ENCODE measurements around the gene STX8.
A peak's percentile ranks its signal among the peaks of the same experiment; 100 is the strongest.

Gene STX8

GRCh38 chr17:9432934-9433421, 142.6 kb downstream of the STX8 start:
- H3K14ac ChIP-seq (ENCODE audit: low read length in 2 of 2): no peak overlapping the region
- no peak overlapping the region for H3K27ac ChIP-seq (ENCODE audit: low read length, poor library complexity, severe bottlenecking)
- no peak overlapping the region for H4K91ac ChIP-seq (ENCODE audit: low read length)
- H3K9ac ChIP-seq (ENCODE audit: low read length): peak overlapping the region; percentile 58
- H3K4me3 ChIP-seq (ENCODE audit: insufficient read depth in 1 of 2, low read depth in 1 of 2, low read length in 2 of 2): no peak overlapping the region
- WGBS: 94% methylated on average over 7 of the region's 7 CpGs
- no peak overlapping the region for H2BK5ac ChIP-seq (ENCODE audit: low read depth, low read length, poor library complexity, severe bottlenecking)
- H3K18ac ChIP-seq (ENCODE audit: low read depth in 1 of 2, low read length in 2 of 2): no peak overlapping the region
- no peak for DNase-seq
- no peaks in the 10 kb centered on the region for H3K4me1 ChIP-seq (ENCODE audit: control insufficient read depth, insufficient read depth, low read depth, low read length)
- no peak overlapping the region for H2AK5ac ChIP-seq (ENCODE audit: low read length, severe bottlenecking)
- H4K8ac ChIP-seq (ENCODE audit: low read length): no peak overlapping the region
- no peaks in the 10 kb centered on the region for H3K36me3 ChIP-seq (ENCODE audit: control insufficient read depth in 1 of 2, insufficient read depth in 2 of 2, low read depth in 1 of 2, low read length in 2 of 2)
- no peak overlapping the region for H2BK12ac ChIP-seq (ENCODE audit: low read length in 2 of 2)
- H2BK120ac ChIP-seq (ENCODE audit: low read depth, low read length): no peak overlapping the region
- no peaks in the 10 kb centered on the region for H3K9me3 ChIP-seq (ENCODE audit: control insufficient read depth, low read length)
- H3K4ac ChIP-seq (ENCODE audit: low read depth in 1 of 2, low read length in 2 of 2): no peak overlapping the region
- no peak overlapping the region for H2AFZ ChIP-seq (ENCODE audit: low read depth, low read length)
- no peaks in the 10 kb centered on the region for H3K79me1 ChIP-seq (replicated peaks; ENCODE audit: low read length, poor library complexity, severe bottlenecking)
- H2BK15ac ChIP-seq (ENCODE audit: low read depth, poor library complexity, severe bottlenecking): no peak overlapping the region
- H3K23ac ChIP-seq (ENCODE audit: low read length in 2 of 2): no peak overlapping the region
- no peak overlapping the region for H3K4me2 ChIP-seq (ENCODE audit: low read length, poor library complexity, severe bottlenecking)
- no peaks in the 10 kb centered on the region for H3K27me3 ChIP-seq (ENCODE audit: control insufficient read depth in 1 of 2, insufficient read depth in 1 of 2, low read length in 2 of 2)

GRCh38 chr17:9432134-9432885, 143.3 kb downstream of the STX8 start:
- Histone ChIP-seq H3K4ac (ENCODE audit: low read depth in 1 of 2, low read length in 2 of 2) (no peak overlapping the region), H2BK5ac (ENCODE audit: low read depth, low read length, poor library complexity, severe bottlenecking) (no peak overlapping the region), H2BK12ac (ENCODE audit: low read length in 2 of 2) (no peak overlapping the region), H2AK5ac (ENCODE audit: low read length, severe bottlenecking) (no peak overlapping the region), H3K14ac (ENCODE audit: low read length in 2 of 2) (no peak overlapping the region), H3K27ac (ENCODE audit: low read length, poor library complexity, severe bottlenecking) (no peak overlapping the region), H4K8ac (ENCODE audit: low read length) (no peak overlapping the region), H2BK15ac (ENCODE audit: low read depth, poor library complexity, severe bottlenecking) (no peak overlapping the region), H4K91ac (ENCODE audit: low read length) (no peak overlapping the region), H3K27me3 (ENCODE audit: control insufficient read depth in 1 of 2, insufficient read depth in 1 of 2, low read length in 2 of 2) (no peaks in the 10 kb centered on the region), H3K18ac (ENCODE audit: low read depth in 1 of 2, low read length in 2 of 2) (no peak overlapping the region), H3K9me3 (ENCODE audit: control insufficient read depth, low read length) (no peaks in the 10 kb centered on the region), H3K9ac (ENCODE audit: low read length) (peak overlapping the region; percentile 58), H2BK120ac (ENCODE audit: low read depth, low read length) (no peak overlapping the region), H3K4me1 (ENCODE audit: control insufficient read depth, insufficient read depth, low read depth, low read length) (peaks cover 2% of the 10 kb centered on the region), H3K23ac (ENCODE audit: low read length in 2 of 2) (no peak overlapping the region), H3K36me3 (ENCODE audit: control insufficient read depth in 1 of 2, insufficient read depth in 2 of 2, low read depth in 1 of 2, low read length in 2 of 2) (no peaks in the 10 kb centered on the region), H3K79me1 (replicated peaks; ENCODE audit: low read length, poor library complexity, severe bottlenecking) (no peaks in the 10 kb centered on the region), H2AFZ (ENCODE audit: low read depth, low read length) (no peak overlapping the region), H3K4me3 (ENCODE audit: insufficient read depth in 1 of 2, low read depth in 1 of 2, low read length in 2 of 2) (peak overlapping the region in 1 of 2 experiments; percentile 39), H3K4me2 (ENCODE audit: low read length, poor library complexity, severe bottlenecking) (no peak overlapping the region)
- WGBS: 91% methylated on average over 3 of the region's 6 CpGs
- peak; percentile 17 for DNase-seq

- H3K14ac ChIP-seq (ENCODE audit: low read length in 2 of 2): no peak overlapping the region
- H2AFZ ChIP-seq (ENCODE audit: low read depth, low read length): no peak overlapping the region
- H3K27ac ChIP-seq (ENCODE audit: low read length, poor library complexity, severe bottlenecking): no peak overlapping the region
- no peak overlapping the region for H3K4ac ChIP-seq (ENCODE audit: low read depth in 1 of 2, low read length in 2 of 2)
- no peak overlapping the region for H2BK5ac ChIP-seq (ENCODE audit: low read depth, low read length, poor library complexity, severe bottlenecking)
- H3K9ac ChIP-seq (ENCODE audit: low read length): no peak overlapping the region
- no peak overlapping the region for H3K4me2 ChIP-seq (ENCODE audit: low read length, poor library complexity, severe bottlenecking)
- H3K18ac ChIP-seq (ENCODE audit: low read depth in 1 of 2, low read length in 2 of 2): no peak overlapping the region
- H3K36me3 ChIP-seq (ENCODE audit: control insufficient read depth in 1 of 2, insufficient read depth in 2 of 2, low read depth in 1 of 2, low read length in 2 of 2): no peaks in the 10 kb centered on the region
- H3K4me1 ChIP-seq (ENCODE audit: control insufficient read depth, insufficient read depth, low read depth, low read length): peaks cover 2% of the 10 kb centered on the region
- no peak overlapping the region for H4K8ac ChIP-seq (ENCODE audit: low read length)
- H2BK12ac ChIP-seq (ENCODE audit: low read length in 2 of 2): no peak overlapping the region
- no peaks in the 10 kb centered on the region for H3K9me3 ChIP-seq (ENCODE audit: control insufficient read depth, low read length)
- H2BK120ac ChIP-seq (ENCODE audit: low read depth, low read length): no peak overlapping the region
- WGBS: 53% methylated on average over 2 of the region's 2 CpGs
- no peak overlapping the region for H3K4me3 ChIP-seq (ENCODE audit: insufficient read depth in 1 of 2, low read depth in 1 of 2, low read length in 2 of 2)
- DNase-seq: no peak
- no peaks in the 10 kb centered on the region for H3K27me3 ChIP-seq (ENCODE audit: control insufficient read depth in 1 of 2, insufficient read depth in 1 of 2, low read length in 2 of 2)
- H2BK15ac ChIP-seq (ENCODE audit: low read depth, poor library complexity, severe bottlenecking): no peak overlapping the region
- no peak overlapping the region for H2AK5ac ChIP-seq (ENCODE audit: low read length, severe bottlenecking)
- H3K23ac ChIP-seq (ENCODE audit: low read length in 2 of 2): no peak overlapping the region
- no peak overlapping the region for H4K91ac ChIP-seq (ENCODE audit: low read length)
- H3K79me1 ChIP-seq (replicated peaks; ENCODE audit: low read length, poor library complexity, severe bottlenecking): no peaks in the 10 kb centered on the region
These were observed 144.0 kb downstream of the STX8 start for GRCh38 chr17:9431620-9432019.

- Histone ChIP-seq H2BK15ac (ENCODE audit: low read depth, poor library complexity, severe bottlenecking) (no peak overlapping the region), H3K4me3 (ENCODE audit: insufficient read depth in 1 of 2, low read depth in 1 of 2, low read length in 2 of 2) (no peak overlapping the region), H3K27ac (ENCODE audit: low read length, poor library complexity, severe bottlenecking) (no peak overlapping the region), H2BK12ac (ENCODE audit: low read length in 2 of 2) (no peak overlapping the region), H3K4me1 (ENCODE audit: control insufficient read depth, insufficient read depth, low read depth, low read length) (peaks cover 2% of the 10 kb centered on the region), H3K23ac (ENCODE audit: low read length in 2 of 2) (no peak overlapping the region), H2BK5ac (ENCODE audit: low read depth, low read length, poor library complexity, severe bottlenecking) (no peak overlapping the region), H3K4ac (ENCODE audit: low read depth in 1 of 2, low read length in 2 of 2) (no peak overlapping the region), H2BK120ac (ENCODE audit: low read depth, low read length) (no peak overlapping the region), H3K4me2 (ENCODE audit: low read length, poor library complexity, severe bottlenecking) (no peak overlapping the region), H3K27me3 (ENCODE audit: control insufficient read depth in 1 of 2, insufficient read depth in 1 of 2, low read length in 2 of 2) (no peaks in the 10 kb centered on the region), H3K14ac (ENCODE audit: low read length in 2 of 2) (no peak overlapping the region), H3K9me3 (ENCODE audit: control insufficient read depth, low read length) (no peaks in the 10 kb centered on the region), H2AFZ (ENCODE audit: low read depth, low read length) (no peak overlapping the region), H3K9ac (ENCODE audit: low read length) (peak overlapping the region; percentile 54), H4K91ac (ENCODE audit: low read length) (no peak overlapping the region), H3K79me1 (replicated peaks; ENCODE audit: low read length, poor library complexity, severe bottlenecking) (no peaks in the 10 kb centered on the region), H2AK5ac (ENCODE audit: low read length, severe bottlenecking) (no peak overlapping the region), H3K18ac (ENCODE audit: low read depth in 1 of 2, low read length in 2 of 2) (no peak overlapping the region), H4K8ac (ENCODE audit: low read length) (no peak overlapping the region), H3K36me3 (ENCODE audit: control insufficient read depth in 1 of 2, insufficient read depth in 2 of 2, low read depth in 1 of 2, low read length in 2 of 2) (no peaks in the 10 kb centered on the region)
- 95% methylated on average over 11 of the region's 11 CpGs for WGBS
- DNase-seq: no peak
These were observed 147.9 kb downstream of the STX8 start for GRCh38 chr17:9427465-9428315.

Measured in mesenchymal stem cell (in vitro differentiated cells and primary cell).